CD4-positive, alpha-beta memory T cell (primary cell): Measurements from ENCODE around the gene SND1. TPM values are rescaled to one million over a fixed set of nuclear protein-coding genes. Genes with fewer than 3 reads are reported as not detected.
A peak's percentile ranks its signal among the peaks of the same experiment; 100 is the strongest.

Source experiments
- CTCF ChIA-PET: fragments of 350-600 bp; sonication (Branson Sonifier 250); formaldehyde crosslinking; loops from one replicate; lab custom pipeline; 2021; ENCODE audit warnings: inconsistent platforms; ENCODE audit not compliant: partially characterized antibody; lab: Charles Lee
- POLR2A ChIA-PET: fragments of 350-600 bp; sonication (Branson Sonifier 250); formaldehyde crosslinking; loops from one replicate; lab custom pipeline; 2021; ENCODE audit not compliant: partially characterized antibody; lab: Charles Lee
- DNase-seq, 5 donors: peaks; one replicate each; pipeline versions ENCODE4 v3.0.0 to v3.0.0-alpha.2; 2020 to 2022; ENCODE audit warnings: mixed read lengths in 1 of 5
- H3K27ac ChIP-seq: one replicate; pipeline ENCODE4 v1.7.0; 2013; ENCODE audit warnings: low read depth, low read length
- H3K27me3 ChIP-seq: 2 replicates; pipeline ENCODE4 v1.7.0; 2013; ENCODE audit warnings: mild to moderate bottlenecking, low read length, moderate library complexity; ENCODE audit not compliant: insufficient read depth
- H3K36me3 ChIP-seq: 2 replicates; pipeline ENCODE4 v1.7.0; 2013; ENCODE audit warnings: mild to moderate bottlenecking, low read length, moderate library complexity; ENCODE audit not compliant: insufficient read depth
- H3K4me1 ChIP-seq: 2 replicates; pipeline ENCODE4 v1.7.0; 2013; ENCODE audit warnings: mild to moderate bottlenecking, low read length, moderate library complexity; ENCODE audit not compliant: insufficient read depth
- H3K4me3 ChIP-seq, 2 donors: one replicate each; pipeline ENCODE4 v1.7.0; 2013; ENCODE audit warnings: low read length in 2 of 2, mild to moderate bottlenecking in 1 of 2
- H3K9me3 ChIP-seq, 2 donors: one replicate each; pipeline ENCODE4 v1.7.0; 2013; ENCODE audit warnings: low read length in 2 of 2, control low read depth in 1 of 2; ENCODE audit not compliant: control insufficient read depth in 1 of 2
- H3K27ac Mint-ChIP-seq, 7 donors: one replicate each; pipeline ENCODE4 v1.8.0; 2020 to 2021; ENCODE audit warnings: mixed read lengths in 7 of 7, mild to moderate bottlenecking in 6 of 7, inconsistent platforms in 3 of 7, moderate library complexity in 3 of 7
- H3K27me3 Mint-ChIP-seq, 2 donors: one replicate each; pipeline ENCODE4 v1.8.0; 2020 to 2021; ENCODE audit warnings: mixed read lengths in 2 of 2
- H3K36me3 Mint-ChIP-seq, 2 donors: one replicate each; pipeline ENCODE4 v1.8.0; 2020 to 2021; ENCODE audit warnings: mixed read lengths in 2 of 2, inconsistent platforms in 1 of 2, mild to moderate bottlenecking in 1 of 2
- H3K4me1 Mint-ChIP-seq, 4 donors: one replicate each; pipeline ENCODE4 v1.8.0; 2020 to 2021; ENCODE audit warnings: mixed read lengths in 4 of 4, mild to moderate bottlenecking in 1 of 4
- H3K4me3 Mint-ChIP-seq, 8 donors: one replicate each; pipeline ENCODE4 v1.8.0; 2020 to 2021; ENCODE audit warnings: mixed read lengths in 8 of 8, mild to moderate bottlenecking in 7 of 8, moderate library complexity in 6 of 8, inconsistent platforms in 3 of 8
- H3K9me3 Mint-ChIP-seq, 8 donors: one replicate each; pipeline ENCODE4 v1.8.0; 2020 to 2021; ENCODE audit warnings: mixed read lengths in 8 of 8, mild to moderate bottlenecking in 5 of 8, inconsistent platforms in 3 of 8, moderate library complexity in 1 of 8
- intact Hi-C: fragments of 100-400 bp; cut with micrococcal nuclease; formaldehyde crosslinking; loops from one replicate; pipeline ENCODE4 v1.15.1; 2023
- polyA plus RNA-seq, 2 donors: library from polyadenylated mRNA; unstranded; fragments of 300-500 nt; fragmentation: Illumina TruSeq; gene quantifications; one replicate each; pipeline ENCODE4 v1.2.3, GENCODE V29; 2021
- total RNA-seq, 2 experiments: library from RNA; stranded (reverse); gene quantifications; one replicate each; pipeline ENCODE4 v1.2.3, GENCODE V29; 2021

Gene SND1
- total and polyA plus RNA-seq, 4 experiments from 2014 or later = 119 to 223 (median 171) TPM

- H3K9me3 ChIP-seq = no peaks in the 10 kb centered on the region
- H3K36me3 Mint-ChIP-seq = peaks cover 3 to 4% of the 10 kb centered on the region in 2 donors
- peaks cover 7 to 31% (median 17%) of the 10 kb centered on the region in 4 donors for H3K4me1 Mint-ChIP-seq
- no peaks in the 10 kb centered on the region for H3K9me3 Mint-ChIP-seq
- intact Hi-C loops = no loop called here
- ChIA-PET POLR2A (no interaction called here), CTCF (interaction anchor here (1.6 kb wide), 1 partner anchor 164 kb away, joined by 6 read pairs; no protein-coding TSS in a partner anchor)
- H3K27ac ChIP-seq = no peak overlapping the region
- no peaks in the 10 kb centered on the region for H3K4me1 ChIP-seq
- no peaks in the 10 kb centered on the region for H3K27me3 Mint-ChIP-seq
- H3K27me3 ChIP-seq = no peaks in the 10 kb centered on the region
- H3K4me3 Mint-ChIP-seq = no peak overlapping the region
- no peak overlapping the region for H3K4me3 ChIP-seq
- peak overlapping the region in 2 of 7 donors; percentile 55 to 69 for H3K27ac Mint-ChIP-seq
- no peaks in the 10 kb centered on the region for H3K36me3 ChIP-seq
- no peak for DNase-seq
Observed at GRCh38 chr7:128045158-128045557, 393.2 kb downstream of the SND1 start.

- CTCF ChIA-PET = interaction anchor here (1.6 kb wide), 1 partner anchor 164 kb away, joined by 6 read pairs; no protein-coding TSS in a partner anchor
- DNase-seq = no peak
- Mint-ChIP-seq H3K36me3 (peaks cover 3 to 4% of the 10 kb centered on the region in 2 donors), H3K4me1 (peaks cover 9 to 36% (median 20%) of the 10 kb centered on the region in 4 donors), H3K27ac (peak overlapping the region in 2 of 7 donors; percentile 12 to 42), H3K9me3 (no peaks in the 10 kb centered on the region), H3K4me3 (no peak overlapping the region), H3K27me3 (no peaks in the 10 kb centered on the region)
- H3K27me3 ChIP-seq = no peaks in the 10 kb centered on the region
- no peak overlapping the region for H3K27ac ChIP-seq
- no peaks in the 10 kb centered on the region for H3K36me3 ChIP-seq
- no peaks in the 10 kb centered on the region for H3K9me3 ChIP-seq
- POLR2A ChIA-PET = interaction anchor here (1.0 kb wide), 1 partner anchor 8 kb away, joined by 3 read pairs; no protein-coding TSS in a partner anchor
- H3K4me3 ChIP-seq = no peak overlapping the region
- intact Hi-C loops = no loop called here
- H3K4me1 ChIP-seq = no peaks in the 10 kb centered on the region
Observed at GRCh38 chr7:128045766-128046165, 393.8 kb downstream of the SND1 start.

GRCh38 chr7:128052404-128052803, 400.4 kb downstream of the SND1 start:
- Histone ChIP-seq H3K27ac (no peak overlapping the region), H3K36me3 (no peaks in the 10 kb centered on the region), H3K9me3 (no peaks in the 10 kb centered on the region), H3K27me3 (no peaks in the 10 kb centered on the region), H3K4me1 (peaks cover 23% of the 10 kb centered on the region), H3K4me3 (no peak overlapping the region)
- ChIA-PET POLR2A (interaction anchor here (1.2 to 1.5 kb wide), 2 partner anchors 9 to 57 kb away, joined by 3 to 5 read pairs; no protein-coding TSS in a partner anchor), CTCF (no interaction called here)
- Mint-ChIP-seq H3K36me3 (peaks cover 0 to 4% of the 10 kb centered on the region in 2 donors), H3K27ac (peak overlapping the region in 3 of 7 donors; percentile 36 to 71 (median 59)), H3K4me3 (no peak overlapping the region), H3K4me1 (peaks cover 27 to 59% (median 50%) of the 10 kb centered on the region in 4 donors), H3K27me3 (no peaks in the 10 kb centered on the region), H3K9me3 (no peaks in the 10 kb centered on the region)
- DNase-seq = no peak
- intact Hi-C loops = no loop called here

- peak in 1 of 5 donors; percentile 19 for DNase-seq
- peak overlapping the region in 6 of 7 donors; percentile 6 to 80 (median 48) for H3K27ac Mint-ChIP-seq
Observed at GRCh38 chr7:128053023-128053422, 401.0 kb downstream of the SND1 start.

GRCh38 chr7:128053991-128054390, 402.0 kb downstream of the SND1 start:
- no peaks in the 10 kb centered on the region for H3K9me3 Mint-ChIP-seq
- H3K27me3 ChIP-seq = no peaks in the 10 kb centered on the region
- no peaks in the 10 kb centered on the region for H3K27me3 Mint-ChIP-seq
- H3K4me1 Mint-ChIP-seq = peaks cover 40 to 75% (median 62%) of the 10 kb centered on the region in 4 donors
- H3K4me3 Mint-ChIP-seq = no peak overlapping the region
- H3K9me3 ChIP-seq = no peaks in the 10 kb centered on the region
- ChIA-PET POLR2A (no interaction called here), CTCF (no interaction called here)
- no peak for DNase-seq
- H3K36me3 ChIP-seq = no peaks in the 10 kb centered on the region
- H3K27ac ChIP-seq = no peak overlapping the region
- H3K27ac Mint-ChIP-seq = peak overlapping the region in 2 of 7 donors; percentile 8 to 27
- H3K36me3 Mint-ChIP-seq = peaks cover 0 to 4% of the 10 kb centered on the region in 2 donors
- H3K4me3 ChIP-seq = no peak overlapping the region
- intact Hi-C loops = no loop called here
- H3K4me1 ChIP-seq = peaks cover 39% of the 10 kb centered on the region

More at GRCh38 chr7:128053023-128053422, 401.0 kb downstream of the SND1 start:
- peaks cover 0 to 4% of the 10 kb centered on the region in 2 donors for H3K36me3 Mint-ChIP-seq
- H3K27me3 Mint-ChIP-seq = no peaks in the 10 kb centered on the region
- Histone ChIP-seq H3K4me3 (no peak overlapping the region), H3K4me1 (peaks cover 29% of the 10 kb centered on the region), H3K9me3 (no peaks in the 10 kb centered on the region), H3K36me3 (no peaks in the 10 kb centered on the region), H3K27ac (no peak overlapping the region), H3K27me3 (no peaks in the 10 kb centered on the region)
- no peaks in the 10 kb centered on the region for H3K9me3 Mint-ChIP-seq
- peaks cover 31 to 66% (median 56%) of the 10 kb centered on the region in 4 donors for H3K4me1 Mint-ChIP-seq
- H3K4me3 Mint-ChIP-seq = no peak overlapping the region
- CTCF ChIA-PET = no interaction called here
- intact Hi-C loops = no loop called here
- POLR2A ChIA-PET = interaction anchor here (1.5 kb wide), 1 partner anchor 10 kb away, joined by 3 read pairs; no protein-coding TSS in a partner anchor

GRCh38 chr7:128054511-128054910, 402.5 kb downstream of the SND1 start:
- Histone ChIP-seq H3K4me1 (peaks cover 44% of the 10 kb centered on the region), H3K4me3 (no peak overlapping the region), H3K27ac (no peak overlapping the region), H3K36me3 (no peaks in the 10 kb centered on the region), H3K27me3 (no peaks in the 10 kb centered on the region), H3K9me3 (no peaks in the 10 kb centered on the region)
- peaks cover 45 to 78% (median 64%) of the 10 kb centered on the region in 4 donors for H3K4me1 Mint-ChIP-seq
- no peak for DNase-seq
- ChIA-PET POLR2A (no interaction called here), CTCF (no interaction called here)
- H3K27ac Mint-ChIP-seq = peak overlapping the region in 4 of 7 donors; percentile 8 to 25 (median 22)
- H3K36me3 Mint-ChIP-seq = peaks cover 0 to 4% of the 10 kb centered on the region in 2 donors
- intact Hi-C loops = no loop called here
- no peak overlapping the region for H3K4me3 Mint-ChIP-seq
- no peaks in the 10 kb centered on the region for H3K9me3 Mint-ChIP-seq
- H3K27me3 Mint-ChIP-seq = no peaks in the 10 kb centered on the region

- H3K36me3 ChIP-seq = no peaks in the 10 kb centered on the region
- no peak overlapping the region for H3K27ac ChIP-seq
- no peak overlapping the region for H3K4me3 ChIP-seq
- intact Hi-C loops = no loop called here
- peak overlapping the region in 3 of 7 donors; percentile 4 to 79 (median 56) for H3K27ac Mint-ChIP-seq
- no peak overlapping the region for H3K4me3 Mint-ChIP-seq
- CTCF ChIA-PET = no interaction called here
- peaks cover 55% of the 10 kb centered on the region for H3K4me1 ChIP-seq
- POLR2A ChIA-PET = no interaction called here
- H3K9me3 Mint-ChIP-seq = no peaks in the 10 kb centered on the region
- DNase-seq = no peak
- no peaks in the 10 kb centered on the region for H3K27me3 ChIP-seq
- no peaks in the 10 kb centered on the region for H3K9me3 ChIP-seq
- no peaks in the 10 kb centered on the region for H3K27me3 Mint-ChIP-seq
- peaks cover 0 to 4% of the 10 kb centered on the region in 2 donors for H3K36me3 Mint-ChIP-seq
- H3K4me1 Mint-ChIP-seq = peaks cover 54 to 82% (median 68%) of the 10 kb centered on the region in 4 donors
Observed at GRCh38 chr7:128055637-128056036, 403.6 kb downstream of the SND1 start.
